Neural progenitor cell (in vitro differentiated cells): Measurements from ENCODE around the gene MED13.

Experiments used
- EZH2 ChIP-seq: fragments of 200-600 bp; sonication (generic); IDR thresholded peaks from 2 replicates; pipeline ENCODE4 v1.6.1; 2017; ENCODE audit warnings: antibody characterized with exemption, mild to moderate bottlenecking, moderate library complexity
- EZH2phosphoT487 ChIP-seq: fragments of 200-600 bp; sonication (generic); IDR thresholded peaks from 2 replicates; pipeline ENCODE4 v1.6.1; 2017; ENCODE audit warnings: antibody characterized with exemption
- TF ChIP-seq, protein P1 (sequence below): fragments of 200-600 bp; sonication (generic); IDR thresholded peaks from 2 replicates; pipeline ENCODE4 v1.5.1; 2017; ENCODE audit warnings: antibody characterized with exemption, mild to moderate bottlenecking

GRCh38 chr17:62058611-62059010 lies 6.5 kb downstream of the MED13 start:
- TF ChIP-seq, protein P1, sequence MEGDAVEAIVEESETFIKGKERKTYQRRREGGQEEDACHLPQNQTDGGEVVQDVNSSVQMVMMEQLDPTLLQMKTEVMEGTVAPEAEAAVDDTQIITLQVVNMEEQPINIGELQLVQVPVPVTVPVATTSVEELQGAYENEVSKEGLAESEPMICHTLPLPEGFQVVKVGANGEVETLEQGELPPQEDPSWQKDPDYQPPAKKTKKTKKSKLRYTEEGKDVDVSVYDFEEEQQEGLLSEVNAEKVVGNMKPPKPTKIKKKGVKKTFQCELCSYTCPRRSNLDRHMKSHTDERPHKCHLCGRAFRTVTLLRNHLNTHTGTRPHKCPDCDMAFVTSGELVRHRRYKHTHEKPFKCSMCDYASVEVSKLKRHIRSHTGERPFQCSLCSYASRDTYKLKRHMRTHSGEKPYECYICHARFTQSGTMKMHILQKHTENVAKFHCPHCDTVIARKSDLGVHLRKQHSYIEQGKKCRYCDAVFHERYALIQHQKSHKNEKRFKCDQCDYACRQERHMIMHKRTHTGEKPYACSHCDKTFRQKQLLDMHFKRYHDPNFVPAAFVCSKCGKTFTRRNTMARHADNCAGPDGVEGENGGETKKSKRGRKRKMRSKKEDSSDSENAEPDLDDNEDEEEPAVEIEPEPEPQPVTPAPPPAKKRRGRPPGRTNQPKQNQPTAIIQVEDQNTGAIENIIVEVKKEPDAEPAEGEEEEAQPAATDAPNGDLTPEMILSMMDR = no peak
- TF ChIP-seq EZH2 = no peak
- no peak for TF ChIP-seq EZH2phosphoT487
